HUES6 (cell line): Measurements from ENCODE around the gene SYNGAP1.
"Not testable (repeated sequence)": the region's sequence is repeated elsewhere in the genome, so short reads cannot be mapped to it uniquely, and the experiment has no call there.

ENCODE experiments used
- H3K27ac ChIP-seq: 2 replicates; pipeline ENCODE4 v1.7.0; 2013; ENCODE audit warnings: low read depth, mild to moderate bottlenecking, low read length, inconsistent platforms
- H3K27me3 ChIP-seq: 2 replicates; pipeline ENCODE4 v1.6.1; 2013; ENCODE audit warnings: low read length; ENCODE audit not compliant: control insufficient read depth, insufficient read depth
- H3K36me3 ChIP-seq: 2 replicates; pipeline ENCODE4 v1.6.1; 2013; ENCODE audit warnings: low read length; ENCODE audit not compliant: control insufficient read depth, insufficient read depth
- H3K4me1 ChIP-seq: 2 replicates; pipeline ENCODE4 v1.6.1; 2013; ENCODE audit warnings: low read length; ENCODE audit not compliant: control insufficient read depth, insufficient read depth
- H3K4me3 ChIP-seq: 2 replicates; pipeline ENCODE4 v1.5.1; 2013; ENCODE audit warnings: low read depth, low read length
- H3K9ac ChIP-seq: one replicate; pipeline ENCODE4 v1.6.1; 2013; ENCODE audit warnings: mild to moderate bottlenecking, low read length
- H3K9me3 ChIP-seq: 2 replicates; pipeline ENCODE4 v1.6.1; 2013; ENCODE audit warnings: low read depth, low read length; ENCODE audit not compliant: control insufficient read depth, insufficient read depth

The SYNGAP1 gene

DNA sequence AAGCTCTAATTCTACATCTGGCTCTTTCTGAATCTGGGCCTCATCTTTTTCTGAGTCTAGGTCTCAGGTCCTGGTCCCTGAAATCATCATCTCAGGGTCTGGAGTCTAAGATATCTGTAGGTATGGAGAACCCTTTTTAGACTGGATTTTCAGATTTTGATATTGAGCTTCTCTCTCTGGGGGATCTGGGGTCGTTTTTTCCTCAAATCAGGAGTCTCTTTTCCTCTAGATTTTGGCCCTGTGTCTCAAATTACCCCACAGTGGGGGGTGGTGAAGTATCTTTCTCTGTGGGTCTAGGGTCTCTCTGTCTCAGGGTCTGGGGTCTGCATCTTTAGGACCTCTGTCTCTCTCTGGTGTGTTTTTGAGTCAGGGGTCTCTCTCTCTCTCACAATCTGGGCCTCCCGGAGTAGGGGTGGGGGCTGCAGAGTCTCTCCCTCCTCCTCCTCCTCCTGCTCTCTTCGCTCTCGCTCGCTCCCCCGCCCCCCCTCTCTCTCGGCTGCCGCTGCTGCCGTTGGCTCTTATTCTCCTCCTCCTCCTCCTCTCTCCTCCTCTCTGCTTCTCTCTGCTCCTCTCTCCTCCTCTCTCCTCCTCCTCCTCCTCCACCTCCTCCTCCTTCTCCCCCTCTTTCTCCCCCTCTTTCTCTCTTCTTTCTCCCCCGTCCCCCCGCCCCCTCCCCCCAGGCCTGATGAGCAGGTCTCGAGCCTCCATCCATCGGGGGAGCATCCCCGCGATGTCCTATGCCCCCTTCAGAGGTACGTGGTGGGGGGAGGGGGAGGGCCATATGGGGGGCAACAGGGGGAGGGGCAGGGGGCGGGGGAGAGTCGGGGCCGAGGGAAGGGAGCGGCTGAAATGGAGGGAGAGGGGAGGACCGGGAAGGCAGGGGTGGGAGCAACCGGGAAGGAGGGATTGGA is at the start of gene SYNGAP1:
Gene SYNGAP1 (plus strand): TSS at position 486 of the 911 bp plus-strand sequence. CDS start 200 bp downstream, at position 686.
- Histone ChIP-seq H3K4me1 (peaks cover 34% of the 10 kb centered on the region), H3K4me3 (peak within 1 kb of the TSS; percentile 90), H3K9me3 (no peaks in the 10 kb centered on the region), H3K27ac (peak within 1 kb of the TSS; percentile 77; the same call in 1 of the 2 replicates), H3K27me3 (no peaks in the 10 kb centered on the region), H3K36me3 (peaks cover 40% of the 10 kb centered on the region), H3K9ac (peak within 1 kb of the TSS; percentile 64)

DNA sequence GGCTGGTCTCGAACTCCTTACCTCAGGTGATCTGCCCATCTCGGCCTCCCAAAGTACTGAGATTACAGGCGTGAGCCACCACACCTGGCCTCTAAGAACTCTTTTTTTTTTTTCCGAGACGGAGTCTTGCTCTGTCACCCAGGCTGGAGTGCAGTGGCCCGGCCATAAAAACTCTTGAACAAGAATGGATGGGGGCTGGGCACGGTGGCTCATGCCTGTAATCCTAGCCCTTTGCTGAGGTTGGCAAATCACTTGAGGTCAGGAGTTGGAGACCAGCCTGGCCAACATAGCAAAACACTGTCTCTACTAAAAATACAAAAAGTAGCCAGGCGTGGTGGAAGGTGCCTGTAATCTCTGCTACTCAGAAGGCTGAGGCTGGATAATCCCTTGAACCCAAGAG is 48.0 kb upstream of the SYNGAP1 start:
- not testable (repeated sequence) for H3K36me3 ChIP-seq, H3K9me3 ChIP-seq, H3K27me3 ChIP-seq, H3K27ac ChIP-seq, H3K9ac ChIP-seq, H3K4me3 ChIP-seq
- peaks cover 20% of the 10 kb centered on the region for H3K4me1 ChIP-seq

DNA sequence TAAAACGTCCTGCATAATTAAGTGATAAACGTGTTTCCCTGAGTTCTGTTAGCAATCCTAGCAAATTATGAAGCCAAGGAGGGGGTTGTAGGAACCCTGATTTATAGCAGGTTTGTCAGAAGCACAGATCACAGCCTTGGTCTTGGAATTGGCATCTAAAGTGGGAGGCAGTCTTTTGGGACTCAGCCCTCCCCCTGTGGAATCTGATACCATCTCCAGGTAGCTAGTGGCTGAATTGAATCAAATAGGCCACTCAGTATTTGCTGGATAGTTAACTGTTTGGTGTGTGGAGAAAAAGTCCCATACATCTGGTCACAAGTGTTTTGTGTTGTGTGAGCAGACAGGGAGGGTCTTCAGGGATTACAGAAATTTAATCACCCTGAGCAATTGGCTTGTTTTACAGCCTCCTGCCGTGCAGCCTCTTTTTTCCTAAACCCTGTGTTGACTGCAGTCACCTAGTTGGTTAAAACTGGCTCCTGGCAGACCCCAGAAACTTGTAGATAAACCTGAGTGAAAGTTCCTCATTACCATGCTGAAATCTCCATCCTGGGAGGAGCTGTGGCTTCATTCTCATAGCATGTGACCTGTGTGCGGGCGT is 47.2 kb upstream of the SYNGAP1 start:
- Histone ChIP-seq H3K4me1 (peaks cover 20% of the 10 kb centered on the region), H3K27me3 (no peaks in the 10 kb centered on the region), H3K36me3 (no peaks in the 10 kb centered on the region), H3K9me3 (no peaks in the 10 kb centered on the region), H3K27ac (no peak overlapping the region), H3K4me3 (no peak overlapping the region), H3K9ac (no peak overlapping the region)

- Histone ChIP-seq H3K9ac (no peak overlapping the region), H3K9me3 (no peaks in the 10 kb centered on the region), H3K4me3 (no peak overlapping the region), H3K27ac (no peak overlapping the region), H3K27me3 (no peaks in the 10 kb centered on the region), H3K36me3 (no peaks in the 10 kb centered on the region), H3K4me1 (peaks cover 20% of the 10 kb centered on the region)
Measured at GRCh38 chr6:33373960-33374910, 45.6 kb upstream of the SYNGAP1 start.

DNA sequence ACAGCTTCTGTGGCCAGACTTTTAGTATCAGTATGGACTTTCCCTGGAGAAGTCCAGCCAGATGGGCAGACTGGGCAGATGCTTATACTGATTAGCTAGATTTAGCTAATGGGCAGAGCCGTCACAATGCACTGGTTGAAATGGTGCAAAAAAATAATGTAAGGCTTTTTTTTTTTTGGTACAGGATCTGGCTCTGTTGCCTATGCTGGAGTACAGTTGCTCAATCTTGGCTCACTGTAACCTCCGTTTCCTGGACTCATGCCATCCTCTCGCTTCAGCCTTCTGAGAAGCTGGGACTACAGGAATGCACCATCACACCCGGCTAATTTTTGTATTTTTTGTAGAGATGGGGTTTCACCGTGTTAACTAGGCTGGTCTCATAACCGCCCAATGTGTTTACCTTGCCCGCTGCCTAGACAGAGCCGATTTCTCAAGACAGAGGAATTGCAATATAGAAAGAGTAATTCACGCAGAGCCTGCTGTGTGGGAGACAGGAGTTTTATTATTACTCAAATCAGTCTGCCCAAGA is 44.7 kb upstream of the SYNGAP1 start:
- Histone ChIP-seq H3K27ac (no peak overlapping the region), H3K9me3 (no peaks in the 10 kb centered on the region), H3K9ac (no peak overlapping the region), H3K36me3 (no peaks in the 10 kb centered on the region), H3K4me1 (peaks cover 20% of the 10 kb centered on the region), H3K27me3 (no peaks in the 10 kb centered on the region), H3K4me3 (no peak overlapping the region)

GRCh38 chr6:33377171-33377570 is 42.7 kb upstream of the SYNGAP1 start:
- no peak overlapping the region for H3K4me3 ChIP-seq
- H3K4me1 ChIP-seq, result peaks cover 19% of the 10 kb centered on the region
- no peak overlapping the region for H3K27ac ChIP-seq

GRCh38 chr6:33379184-33379583 is 40.7 kb upstream of the SYNGAP1 start:
- not testable (repeated sequence) for H3K9me3 ChIP-seq, H3K27me3 ChIP-seq, H3K9ac ChIP-seq, H3K36me3 ChIP-seq, H3K4me3 ChIP-seq, H3K4me1 ChIP-seq, H3K27ac ChIP-seq

More at GRCh38 chr6:33377171-33377570, 42.7 kb upstream of the SYNGAP1 start:
- Histone ChIP-seq H3K36me3 (no peaks in the 10 kb centered on the region), H3K9ac (no peak overlapping the region), H3K27me3 (no peaks in the 10 kb centered on the region), H3K9me3 (no peaks in the 10 kb centered on the region)

DNA sequence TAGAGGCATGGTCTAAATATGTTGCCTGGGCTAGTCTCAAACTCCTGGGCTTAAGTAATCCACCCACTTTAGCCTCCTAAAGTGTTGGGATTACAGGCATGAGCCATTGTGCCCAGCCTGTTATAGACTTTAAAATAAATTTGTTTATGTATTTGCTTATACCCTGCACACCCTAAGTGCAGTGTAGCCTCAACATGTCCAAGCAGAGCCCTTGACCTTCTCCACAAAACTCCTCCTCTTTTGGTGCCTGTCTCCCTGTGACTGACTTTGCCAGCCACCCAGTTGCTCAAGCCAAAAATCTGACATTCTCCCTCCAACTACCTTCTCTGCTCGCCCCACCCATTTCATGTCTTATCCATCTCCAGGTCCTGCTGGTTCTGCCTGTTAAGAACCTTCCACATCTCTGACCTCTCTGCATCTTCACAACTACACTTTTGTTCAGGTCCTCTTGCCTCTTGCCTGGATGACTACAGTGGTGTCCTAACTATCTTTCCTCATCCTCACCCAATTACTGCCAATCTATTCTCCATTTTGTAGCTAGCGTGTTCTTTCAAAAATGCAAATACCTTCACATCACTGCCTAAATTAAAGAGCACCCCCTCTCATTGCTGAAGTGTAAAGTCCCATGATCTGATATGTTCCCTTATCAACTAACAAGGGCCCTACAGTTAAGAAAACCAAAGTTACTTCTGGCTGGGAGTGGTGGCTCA is 39.4 kb upstream of the SYNGAP1 start:
- no peaks in the 10 kb centered on the region for H3K9me3 ChIP-seq
- peaks cover 4% of the 10 kb centered on the region; the same call in 1 of the 2 replicates for H3K4me1 ChIP-seq
- no peaks in the 10 kb centered on the region for H3K36me3 ChIP-seq
- no peak overlapping the region for H3K4me3 ChIP-seq
- no peaks in the 10 kb centered on the region for H3K27me3 ChIP-seq
- H3K9ac ChIP-seq, result no peak overlapping the region
- H3K27ac ChIP-seq, result no peak overlapping the region

DNA sequence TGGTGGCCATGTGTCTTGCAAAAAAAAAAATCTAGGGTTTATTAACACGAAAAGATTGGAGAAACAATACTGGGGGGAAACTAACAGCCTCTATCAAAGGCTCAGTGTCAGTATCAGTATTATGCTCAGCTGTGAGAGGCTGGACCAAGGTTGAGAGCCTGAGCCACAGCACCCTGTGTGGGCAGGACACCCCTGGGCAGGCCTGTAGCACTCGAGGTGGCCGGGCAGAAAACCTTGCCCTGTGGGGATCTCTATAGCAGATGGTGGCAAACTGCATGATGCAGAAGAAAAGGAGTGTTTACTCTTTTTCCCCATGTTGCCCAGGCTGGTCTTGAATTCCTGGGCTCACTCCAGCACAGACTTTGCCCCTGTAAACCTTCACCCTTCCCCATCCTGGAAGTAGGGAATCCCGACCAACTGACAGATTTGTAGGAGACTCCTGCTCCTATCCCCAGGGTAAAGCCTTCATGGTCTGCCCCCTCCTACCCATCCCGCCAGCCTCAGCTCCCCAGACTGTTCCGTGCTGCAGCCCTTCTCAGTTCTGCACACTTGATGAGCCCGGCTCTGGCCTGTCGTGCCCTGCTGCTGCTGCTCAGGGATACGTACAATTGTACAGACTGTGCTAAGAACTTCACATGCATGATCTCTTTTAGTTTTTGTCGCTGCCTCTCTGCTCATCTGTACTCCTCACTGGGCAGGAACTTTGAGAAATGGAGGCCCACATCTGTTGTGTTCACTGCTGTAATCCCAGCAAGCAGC is 36.3 kb upstream of the SYNGAP1 start:
- Histone ChIP-seq H3K27me3 (no peaks in the 10 kb centered on the region), H3K27ac (no peak overlapping the region), H3K9me3 (no peaks in the 10 kb centered on the region), H3K4me1 (no peaks in the 10 kb centered on the region), H3K9ac (no peak overlapping the region), H3K36me3 (no peaks in the 10 kb centered on the region), H3K4me3 (no peak overlapping the region)
